GM11168 (cell line): ENCODE results near the gene CACNA1D.

Source experiments
- in situ Hi-C: fragments of 300-500 bp; cut with MboI; formaldehyde crosslinking; loops from one replicate; pipeline ENCODE4 v1.12.0; 2022; ENCODE audit warnings: low sequenced_read_pairs; ENCODE audit not compliant: unreplicated experiment

CACNA1D gene

DNA sequence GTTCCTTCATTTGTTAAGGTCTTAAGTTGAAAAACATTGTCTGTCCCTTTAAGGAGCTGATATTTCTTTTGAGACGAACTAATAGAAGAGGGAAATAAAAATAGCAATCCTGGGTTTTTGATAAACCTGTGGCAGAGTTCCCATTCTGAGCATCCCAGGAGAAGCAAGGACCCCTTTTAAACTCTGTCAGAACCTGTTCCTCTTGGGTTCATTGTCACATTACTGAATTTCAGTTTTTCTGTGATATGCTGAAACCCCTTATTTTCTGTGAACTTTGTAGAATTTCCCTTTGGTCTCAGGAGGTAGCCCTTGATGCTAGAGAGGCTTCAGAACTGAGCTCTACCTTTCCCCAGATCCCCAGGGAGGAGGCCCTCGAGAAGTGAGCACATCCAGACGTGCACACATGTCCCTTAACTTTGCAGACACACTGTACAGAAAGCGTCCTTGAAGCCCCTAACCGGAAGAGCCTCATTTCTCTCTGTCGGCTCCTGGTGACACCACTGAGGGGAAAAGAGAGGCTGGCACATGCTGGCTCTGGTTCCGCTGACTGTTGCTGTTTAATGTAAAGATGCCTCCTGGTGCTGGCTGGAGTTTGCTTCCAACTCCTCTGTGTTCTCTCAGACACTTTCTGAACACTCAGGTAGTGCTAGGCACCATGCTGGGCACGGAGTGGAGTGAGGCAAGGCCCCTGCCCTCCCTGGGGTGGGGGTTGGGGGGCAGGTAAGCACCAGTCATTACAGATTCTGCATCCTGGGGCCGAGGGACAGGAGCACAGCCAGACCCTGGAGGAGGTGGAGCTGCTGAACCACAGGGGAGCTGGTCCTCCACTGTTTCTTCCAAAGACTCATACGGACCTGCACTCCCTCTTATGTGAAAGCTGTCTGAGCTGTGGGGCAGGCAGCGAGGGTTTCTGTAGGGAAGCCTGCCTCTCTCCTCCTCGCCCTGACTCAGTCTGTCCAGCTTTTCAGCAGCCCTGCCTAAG is 274.4 kb downstream of the CACNA1D start:
- in situ Hi-C loops, result no loop called here

- in situ Hi-C loops, result no loop called here
Measured at GRCh38 chr3:53772562-53772961, 278.2 kb downstream of the CACNA1D start.

GRCh38 chr3:53773021-53773436 is 278.6 kb downstream of the CACNA1D start:
- in situ Hi-C loops, result no loop called here

- in situ Hi-C loops, result no loop called here
Measured at GRCh38 chr3:53773611-53774368, 279.4 kb downstream of the CACNA1D start.

DNA sequence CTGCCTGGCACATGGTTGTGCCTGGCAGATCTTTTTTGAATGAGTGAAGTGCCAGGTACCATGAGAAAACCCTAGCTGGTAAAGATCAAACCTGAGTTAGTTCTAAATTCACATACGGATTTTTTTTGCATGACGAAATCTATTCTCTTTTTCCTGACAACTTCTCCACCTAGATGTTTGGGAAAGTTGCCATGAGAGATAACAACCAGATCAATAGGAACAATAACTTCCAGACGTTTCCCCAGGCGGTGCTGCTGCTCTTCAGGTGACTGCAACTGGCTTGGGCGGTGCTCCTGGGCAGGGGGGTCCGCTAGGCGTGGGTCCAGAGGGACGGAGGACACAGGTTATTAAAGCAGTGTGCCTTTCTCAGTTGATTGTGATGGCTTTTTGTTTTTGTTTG is 280.0 kb downstream of the CACNA1D start:
- in situ Hi-C loops, result no loop called here

GRCh38 chr3:53775018-53775417 is 280.6 kb downstream of the CACNA1D start:
- in situ Hi-C loops, result no loop called here

DNA sequence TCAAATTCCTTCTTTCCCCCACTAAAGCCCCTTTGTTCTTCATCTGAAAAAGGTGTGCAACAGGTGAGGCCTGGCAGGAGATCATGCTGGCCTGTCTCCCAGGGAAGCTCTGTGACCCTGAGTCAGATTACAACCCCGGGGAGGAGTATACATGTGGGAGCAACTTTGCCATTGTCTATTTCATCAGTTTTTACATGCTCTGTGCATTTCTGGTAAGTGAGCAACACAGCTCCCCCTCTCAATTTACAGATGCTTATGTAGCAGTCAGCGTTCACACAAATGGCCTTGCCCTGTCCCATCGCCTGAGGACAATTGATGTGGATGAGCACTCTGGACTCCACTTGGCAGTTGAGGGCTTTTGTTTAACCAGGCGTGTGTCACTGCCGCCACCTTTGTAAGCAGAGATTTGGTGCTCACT is 281.4 kb downstream of the CACNA1D start:
- in situ Hi-C loops, result no loop called here

GRCh38 chr3:53776494-53777101 is 282.2 kb downstream of the CACNA1D start:
- in situ Hi-C loops, result no loop called here

- in situ Hi-C loops, result no loop called here
Measured at GRCh38 chr3:53777468-53777867, 283.1 kb downstream of the CACNA1D start.

- in situ Hi-C loops, result no loop called here
Measured at GRCh38 chr3:53778153-53778552, 283.7 kb downstream of the CACNA1D start.

GRCh38 chr3:53780171-53780570 is 285.8 kb downstream of the CACNA1D start:
- in situ Hi-C loops, result no loop called here

- in situ Hi-C loops, result no loop called here
Measured at GRCh38 chr3:53780806-53781205, 286.4 kb downstream of the CACNA1D start.

- in situ Hi-C loops, result no loop called here
Measured at GRCh38 chr3:53787016-53787415, 292.6 kb downstream of the CACNA1D start.

DNA sequence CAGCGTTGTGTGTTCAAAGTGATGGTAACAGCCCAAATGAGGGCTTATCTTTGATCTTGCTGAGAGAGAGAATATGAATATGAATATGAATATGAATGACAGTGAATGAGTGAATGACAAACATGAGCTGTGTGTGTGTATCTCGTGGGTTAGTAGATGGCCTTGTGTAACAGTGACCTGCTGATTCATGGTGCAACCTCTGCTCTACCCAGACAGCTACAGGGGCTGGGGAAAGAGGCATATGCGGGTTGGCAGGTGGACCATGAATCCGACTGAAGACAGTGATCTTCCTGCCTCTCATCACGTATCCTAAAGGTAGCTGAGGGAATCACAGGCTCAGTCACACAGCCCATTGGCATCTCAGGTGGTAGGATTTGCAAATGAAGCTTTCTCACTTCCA is 293.6 kb downstream of the CACNA1D start:
- in situ Hi-C loops, result no loop called here

- in situ Hi-C loops, result no loop called here
Measured at GRCh38 chr3:53789459-53789858, 295.0 kb downstream of the CACNA1D start.

DNA sequence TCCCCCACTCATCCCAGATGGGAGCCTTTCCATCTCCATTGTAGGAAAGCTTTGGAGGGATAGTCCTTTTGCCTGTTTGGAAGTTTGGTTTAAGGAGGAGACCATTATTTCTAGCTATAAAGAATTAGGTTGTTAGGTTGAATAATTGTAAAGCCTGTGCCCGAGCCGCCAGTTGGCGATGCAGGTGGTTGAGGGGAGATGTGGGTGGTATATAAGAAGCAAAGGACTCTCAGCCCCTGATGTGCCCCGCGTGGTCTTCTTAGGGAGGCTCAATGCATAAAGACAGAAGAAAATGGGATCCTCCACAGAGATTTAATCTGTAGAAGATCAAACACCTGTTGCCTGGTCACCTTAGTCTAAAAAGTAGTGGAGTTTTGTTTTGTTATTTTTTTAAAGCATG is 296.1 kb downstream of the CACNA1D start:
- in situ Hi-C loops, result no loop called here

- in situ Hi-C loops, result no loop called here
Measured at GRCh38 chr3:53791317-53791716, 296.9 kb downstream of the CACNA1D start.

GRCh38 chr3:53792866-53793265 is 298.5 kb downstream of the CACNA1D start:
- in situ Hi-C loops, result no loop called here

DNA sequence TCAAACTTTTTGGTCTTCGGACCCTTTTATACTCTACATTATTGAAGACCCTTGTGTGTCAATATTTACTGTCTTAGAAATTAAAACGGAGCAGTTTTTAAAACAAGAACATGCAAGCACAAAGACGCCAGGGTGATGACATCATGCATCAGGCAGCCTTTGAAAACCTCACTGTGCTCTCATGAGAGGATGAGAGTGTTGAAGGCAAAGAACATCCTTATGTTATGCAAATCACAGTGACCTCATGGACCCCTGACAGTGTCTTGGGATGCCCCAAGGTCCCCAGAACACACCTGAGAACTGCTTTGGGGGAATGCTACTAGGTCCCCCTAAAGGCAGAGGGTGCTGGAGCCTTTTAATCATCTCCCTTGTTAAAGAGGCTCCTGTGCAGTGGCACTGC is 300.2 kb downstream of the CACNA1D start:
- in situ Hi-C loops, result no loop called here

DNA sequence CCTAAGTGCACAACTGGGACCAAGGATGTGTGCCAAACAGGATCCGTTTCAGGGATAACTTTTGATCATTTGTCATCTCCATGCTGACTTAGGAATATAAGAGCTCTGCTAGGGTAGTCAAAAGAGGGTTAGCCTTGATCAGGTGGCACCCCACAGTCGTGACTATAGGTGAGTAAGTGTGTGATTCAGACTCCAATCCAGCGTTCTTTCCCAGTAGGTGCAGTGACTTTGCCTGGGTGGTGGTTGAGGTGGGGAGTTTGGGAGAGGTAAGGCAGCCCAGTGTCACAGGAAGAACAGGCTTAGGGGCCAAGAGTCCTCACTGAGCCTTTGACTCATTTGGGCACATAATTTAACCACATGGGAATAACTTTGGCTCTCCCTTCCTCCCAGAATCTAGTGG is 300.8 kb downstream of the CACNA1D start:
- in situ Hi-C loops, result no loop called here
